HG03432 (cell line): ENCODE results near the gene TMX4.
"Not testable (repeated sequence)": the region's sequence is repeated elsewhere in the genome, so short reads cannot be mapped to it uniquely, and the experiment has no call there.

ENCODE experiments used
- ATAC-seq: cut with Tn5 transposase; IDR thresholded peaks from one replicate; pipeline ENCODE4 v1.9.1; 2021; ENCODE audit warnings: mild to moderate bottlenecking, moderate library complexity; ENCODE audit not compliant: unreplicated experiment

TMX4 gene, protein sequence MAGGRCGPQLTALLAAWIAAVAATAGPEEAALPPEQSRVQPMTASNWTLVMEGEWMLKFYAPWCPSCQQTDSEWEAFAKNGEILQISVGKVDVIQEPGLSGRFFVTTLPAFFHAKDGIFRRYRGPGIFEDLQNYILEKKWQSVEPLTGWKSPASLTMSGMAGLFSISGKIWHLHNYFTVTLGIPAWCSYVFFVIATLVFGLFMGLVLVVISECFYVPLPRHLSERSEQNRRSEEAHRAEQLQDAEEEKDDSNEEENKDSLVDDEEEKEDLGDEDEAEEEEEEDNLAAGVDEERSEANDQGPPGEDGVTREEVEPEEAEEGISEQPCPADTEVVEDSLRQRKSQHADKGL

DNA sequence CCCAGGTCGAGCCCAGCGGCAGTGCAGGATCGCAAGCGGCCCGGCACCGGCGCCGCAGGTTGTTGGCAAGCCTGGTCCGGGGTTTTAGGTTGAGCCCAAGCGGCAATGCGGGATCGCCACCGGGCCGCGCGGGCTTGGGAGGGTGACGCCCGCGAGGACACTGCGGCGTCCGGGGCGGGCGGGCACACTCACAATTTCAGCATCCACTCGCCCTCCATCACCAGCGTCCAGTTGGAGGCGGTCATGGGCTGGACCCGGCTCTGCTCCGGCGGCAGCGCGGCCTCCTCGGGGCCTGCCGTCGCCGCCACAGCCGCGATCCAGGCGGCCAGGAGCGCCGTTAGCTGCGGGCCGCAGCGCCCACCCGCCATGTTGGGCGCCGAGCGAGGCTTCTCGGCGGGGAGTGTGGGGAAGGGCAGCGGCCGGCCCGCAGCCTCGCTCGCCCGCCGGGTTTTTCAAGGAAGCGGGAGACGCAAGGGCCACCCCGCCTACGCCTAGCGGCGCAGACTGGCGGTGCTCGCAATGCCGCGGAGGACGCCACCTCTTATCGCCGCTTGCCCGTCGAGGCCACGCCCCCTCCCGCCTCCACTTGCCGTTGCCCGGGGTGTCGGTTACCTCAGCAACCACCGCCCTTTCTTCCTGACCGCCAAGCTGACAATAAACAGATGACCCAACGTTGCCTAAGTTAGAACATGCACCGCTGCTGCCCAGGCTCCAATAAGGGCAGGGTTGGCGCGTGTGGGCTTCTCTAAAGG is at the start of gene TMX4:
Gene TMX4, minus strand, starts transcription at position 516 of the 752 bp plus-strand sequence. Its CDS starts 148 bp downstream, at position 368.
- peak; percentile 92 for ATAC-seq

DNA sequence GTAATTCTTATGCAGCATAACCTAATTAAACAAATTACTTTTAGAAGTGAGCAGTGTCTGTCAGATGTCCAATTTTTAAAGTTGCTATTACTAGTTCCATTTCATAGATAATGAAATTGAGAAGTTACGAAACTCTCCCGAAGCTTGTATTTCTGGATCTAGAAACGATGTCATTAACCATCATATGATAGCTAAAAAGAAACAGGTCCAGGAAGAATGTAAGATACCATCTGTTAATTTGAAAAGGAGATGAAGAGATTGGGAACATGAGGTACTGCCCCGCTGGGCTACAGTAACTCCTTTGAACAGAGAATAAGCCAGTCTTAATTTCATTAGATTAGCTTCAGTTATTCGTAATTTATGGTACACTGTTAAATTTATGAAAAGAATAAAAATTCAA is 47.5 kb upstream of the TMX4 start:
- no peak for ATAC-seq

DNA sequence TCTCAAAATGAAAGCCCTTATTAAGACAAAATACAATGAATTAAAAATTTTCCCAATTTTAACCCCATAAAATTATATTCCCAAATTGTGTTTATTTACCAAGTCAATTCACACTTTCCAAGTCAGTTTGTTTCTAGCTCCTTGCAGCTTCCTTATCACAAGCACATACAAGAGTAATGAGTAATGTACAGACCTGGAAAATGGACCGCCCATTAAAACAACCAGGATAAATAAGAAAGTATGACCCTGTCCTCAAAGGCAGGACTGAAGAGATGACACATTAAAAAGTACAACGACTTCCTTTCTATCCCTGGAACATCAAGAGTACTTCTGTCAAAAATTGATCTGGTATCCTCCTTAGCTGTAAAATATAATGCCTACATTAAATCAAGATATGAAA is 47.1 kb upstream of the TMX4 start:
- no peak for ATAC-seq

- no peak for ATAC-seq
Measured at GRCh38 chr20:8065691-8066090, 46.1 kb upstream of the TMX4 start.

DNA sequence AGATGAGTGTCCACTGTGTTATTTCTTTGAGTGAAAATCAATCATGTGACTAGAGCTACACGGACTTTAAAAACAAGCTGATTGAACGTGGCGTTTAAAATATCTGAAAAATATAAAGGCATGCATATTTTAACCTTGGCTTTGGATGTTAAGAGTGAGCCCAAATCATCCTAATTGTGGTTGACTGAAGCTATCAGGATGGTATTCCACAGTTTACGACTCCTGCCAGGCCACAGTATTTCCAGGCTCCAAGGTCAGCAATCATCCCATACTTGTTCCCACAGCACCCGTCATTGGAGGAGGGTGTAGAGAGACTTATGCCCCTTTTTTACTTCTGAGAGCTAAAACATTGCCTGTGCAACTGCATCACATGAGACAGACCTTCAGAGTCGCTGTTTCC is 43.2 kb upstream of the TMX4 start:
- ATAC-seq, result no peak

GRCh38 chr20:8061861-8062518 is 42.4 kb upstream of the TMX4 start:
- no peak for ATAC-seq

DNA sequence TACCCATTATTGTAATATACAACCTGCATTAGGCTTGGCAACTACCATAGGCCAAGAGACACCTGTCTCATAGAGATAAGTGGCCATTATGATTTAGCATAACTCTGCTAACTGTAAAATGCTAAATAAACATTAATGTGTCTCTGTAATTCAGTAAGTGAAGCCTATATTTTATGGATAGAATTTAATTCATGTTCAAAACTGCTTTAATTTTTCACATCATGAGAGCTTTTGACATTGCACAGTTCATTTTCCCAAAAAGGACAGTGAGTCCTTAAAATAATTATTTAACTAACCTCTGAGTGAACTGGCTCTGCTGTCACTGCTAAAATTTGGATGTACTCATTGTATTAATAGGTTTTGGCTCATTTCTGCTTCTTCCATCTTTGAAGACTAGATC is 41.4 kb upstream of the TMX4 start:
- ATAC-seq, result no peak

- no peak for ATAC-seq
Measured at GRCh38 chr20:8057871-8058270, 38.3 kb upstream of the TMX4 start.

GRCh38 chr20:8055096-8055495 is 35.5 kb upstream of the TMX4 start:
- no peak for ATAC-seq

DNA sequence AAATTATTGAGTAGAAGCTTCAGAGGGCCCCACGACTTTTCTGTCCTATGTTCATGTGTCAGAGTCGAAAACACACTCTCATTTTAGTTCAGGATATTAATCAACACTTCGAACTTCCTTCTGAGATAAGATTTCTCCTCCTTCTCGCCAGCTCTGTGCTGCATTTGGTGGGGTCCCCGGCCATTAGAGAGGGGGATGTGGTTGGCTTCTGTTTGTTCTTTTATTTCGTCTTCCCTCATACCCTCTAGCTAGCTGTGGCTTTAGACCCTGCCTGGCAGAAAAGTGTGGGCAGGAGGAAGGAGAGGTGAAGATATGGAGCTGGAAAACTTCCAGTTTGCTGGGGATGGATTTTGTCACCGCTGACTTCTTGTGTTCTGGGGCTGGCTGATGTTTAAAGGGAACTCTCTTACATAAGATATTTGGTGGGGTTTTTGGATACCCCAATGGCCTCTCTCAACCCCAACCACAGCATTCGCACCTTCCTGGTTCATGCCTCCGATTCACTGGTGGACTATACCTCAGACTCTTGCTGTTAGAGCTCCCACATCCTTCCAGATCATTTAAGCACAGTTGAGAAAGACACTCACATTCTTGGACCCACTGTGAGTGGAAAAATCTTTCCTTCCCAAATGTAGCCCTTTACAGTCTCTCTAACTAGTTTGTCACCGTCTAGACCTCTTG is 30.7 kb upstream of the TMX4 start:
- ATAC-seq, result no peak

DNA sequence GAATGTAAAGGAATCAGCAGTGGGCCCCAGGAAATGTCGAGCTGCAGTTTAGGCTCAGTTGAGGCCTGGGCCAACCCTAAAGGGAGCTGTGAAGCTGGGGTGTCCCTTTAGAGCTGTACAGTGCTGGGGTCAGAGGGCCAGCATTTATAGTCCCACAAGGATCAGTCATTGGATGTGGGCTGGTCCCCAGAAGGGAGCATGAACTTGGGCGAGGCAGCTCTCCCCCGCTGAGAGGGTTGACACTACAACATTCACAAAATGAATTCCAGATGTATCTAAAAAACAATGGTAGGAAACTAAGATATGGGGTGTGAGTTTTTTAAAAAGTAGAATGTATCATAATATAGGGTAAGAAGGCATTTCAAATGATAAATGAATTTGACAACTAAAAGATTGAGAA is 29.7 kb upstream of the TMX4 start:
- ATAC-seq, result no peak

DNA sequence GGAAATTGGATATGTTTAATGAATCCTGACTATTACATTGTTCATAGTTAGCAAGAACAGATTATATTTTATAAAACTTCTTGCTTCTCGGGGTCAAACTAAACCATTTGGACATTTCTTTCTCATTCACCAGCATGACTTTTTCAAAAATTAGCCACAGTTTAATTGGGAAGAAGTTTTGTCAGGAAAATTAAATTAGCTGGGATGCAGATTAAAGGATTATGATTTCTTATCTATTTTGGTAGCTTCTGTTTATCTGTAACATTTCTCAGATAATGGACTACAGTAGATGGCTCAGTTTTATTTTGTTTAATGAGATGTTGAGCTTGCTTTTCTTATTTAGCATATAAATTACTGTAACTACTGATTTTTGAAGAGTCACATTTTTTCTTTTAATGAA is 26.4 kb upstream of the TMX4 start:
- no peak for ATAC-seq

DNA sequence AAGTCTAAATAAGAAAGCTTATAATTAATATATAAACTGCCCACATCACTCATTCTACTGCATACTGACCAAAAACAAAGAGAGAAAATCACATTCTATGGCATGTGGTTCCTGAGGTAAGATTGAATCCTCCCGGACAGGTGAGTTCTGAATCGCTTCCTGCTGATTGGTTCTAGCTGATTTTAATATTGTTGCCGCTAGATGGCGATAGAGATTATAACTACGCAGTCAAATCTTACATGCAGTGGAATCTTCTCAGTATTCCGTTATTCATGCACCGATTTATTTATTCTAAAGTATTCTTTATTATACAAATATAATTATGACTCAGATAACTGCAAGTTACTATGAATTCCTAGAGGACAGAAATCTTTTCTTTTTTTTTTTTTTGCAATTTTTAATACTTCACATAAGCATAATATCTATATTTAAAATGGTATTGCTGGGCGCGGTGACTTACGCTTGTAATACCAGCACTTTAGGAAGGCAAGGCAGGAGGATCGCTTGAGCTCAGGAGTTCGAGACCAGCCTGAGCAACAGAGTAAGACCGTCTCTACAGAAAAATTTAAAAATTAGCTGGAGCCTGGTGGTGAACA is 24.2 kb upstream of the TMX4 start:
- ATAC-seq, result peak; percentile 93

GRCh38 chr20:8039042-8039441 is 19.5 kb upstream of the TMX4 start:
- ATAC-seq, result no peak

GRCh38 chr20:8036771-8037170 is 17.2 kb upstream of the TMX4 start:
- ATAC-seq, result no peak

GRCh38 chr20:8033151-8033841 is 13.7 kb upstream of the TMX4 start:
- no peak for ATAC-seq

- no peak for ATAC-seq
Measured at GRCh38 chr20:8032499-8032898, 12.9 kb upstream of the TMX4 start.

DNA sequence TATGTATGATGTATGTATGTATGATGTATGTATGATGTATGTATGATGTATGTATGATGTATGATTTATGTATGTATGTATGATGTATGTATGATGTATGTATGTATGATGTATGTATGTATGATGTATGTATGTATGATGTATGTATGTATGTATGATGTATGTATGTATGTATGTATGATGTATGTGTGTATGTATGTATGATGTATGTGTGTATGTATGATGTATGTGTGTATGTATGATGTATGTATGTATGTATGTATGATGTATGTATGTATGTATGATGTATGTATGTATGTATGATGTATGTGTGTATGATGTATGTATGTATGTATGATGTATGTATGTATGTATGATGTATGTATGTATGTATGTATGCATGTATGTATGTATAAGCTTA is 12.0 kb upstream of the TMX4 start:
- ATAC-seq, result not testable (repeated sequence)

GRCh38 chr20:8021541-8022269 is 2.1 kb upstream of the TMX4 start:
- no peak for ATAC-seq
